ENCODE data around the gene SESN1. TPM values are rescaled to one million over a fixed set of nuclear protein-coding genes. Genes with fewer than 3 reads are reported as not detected.

Gene SESN1
- total and polyA plus RNA-seq, 2 donors (not counting 1 experiment from before 2014, with no cell fraction given), result 16.2 to 28.6 TPM

DNA sequence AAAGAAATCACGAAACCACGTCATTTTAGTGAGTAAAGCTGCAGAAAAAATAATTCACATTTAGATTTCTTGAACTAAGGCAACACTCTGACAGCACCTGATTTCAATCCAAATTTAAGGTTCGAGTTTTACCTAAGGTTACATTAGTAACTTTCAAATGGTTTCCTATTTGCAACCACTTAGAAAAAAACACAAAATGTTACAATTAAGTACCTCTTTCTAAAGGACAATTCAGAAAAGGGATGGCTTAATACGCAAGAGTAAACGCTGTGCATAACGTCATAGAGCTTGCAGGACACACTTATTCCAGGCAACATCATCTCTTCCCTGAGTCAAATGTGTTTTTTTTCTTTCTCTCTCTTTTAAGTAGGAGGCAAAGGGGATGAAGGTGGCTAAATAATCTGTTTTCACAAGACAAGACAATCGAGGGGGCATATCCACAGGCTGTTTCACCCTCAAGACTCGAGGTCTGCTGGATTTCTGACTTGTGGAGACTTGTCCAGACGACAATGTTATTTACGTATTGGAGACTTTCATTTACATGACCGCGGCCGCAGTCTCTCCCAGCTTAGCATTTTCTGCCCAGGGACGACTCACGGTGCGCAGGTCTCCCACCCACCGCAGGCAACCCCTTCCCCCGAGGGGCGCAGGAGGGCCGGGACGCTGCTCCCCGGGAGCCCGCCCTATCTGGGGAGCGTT is 86.0 kb downstream of the SESN1 start:
- Mint-ChIP-seq H3K4me1 (peaks cover 61% of the 10 kb centered on the region), H3K27me3 (no peaks in the 10 kb centered on the region), H3K9me3 (ENCODE audit: insufficient read depth) (no peaks in the 10 kb centered on the region), H3K4me3 (peak overlapping the region; percentile 98), H3K27ac (peak overlapping the region; percentile 92)
- peak; percentile 53 for DNase-seq
- peak overlapping the region; percentile 85 for H3K9ac ChIP-seq (ENCODE audit: low read length)
- peak overlapping the region; percentile 73 for H2AFZ ChIP-seq (ENCODE audit: insufficient read depth, low read depth, low read length, poor library complexity, severe bottlenecking)
- H3K79me2 ChIP-seq (ENCODE audit: control insufficient read depth, insufficient read depth, low read length), result peaks cover 32% of the 10 kb centered on the region
- TF ChIP-seq CTCF (IDR thresholded peaks at IDR 0.05) (no peak), EZH2 (IDR thresholded peaks at IDR 0.05; ENCODE audit: borderline replicate concordance, insufficient read depth, low read depth, low read length, poor library complexity, severe bottlenecking) (no peak)
- H3K4me1 ChIP-seq (ENCODE audit: control insufficient read depth in 2 of 2, insufficient read depth in 2 of 2, low read length in 2 of 2), result peaks cover 31 to 47% of the 10 kb centered on the region in 2 donors
- WGBS (ENCODE audit: insufficient coverage), result under 1% methylated on average over 20 of the region's 24 CpGs
- intact Hi-C loops (cut with micrococcal nuclease), result loop anchor here (1.0 to 5.0 kb wide), 6 partner anchors 64 to 751 kb away; partner anchors contain the start of genes ARMC2, CD164 and CEP57L1
- ATAC-seq (ENCODE audit: low read depth), result peak; percentile 4
- POLR2A ChIA-PET, result no interaction called here
- CTCF ChIA-PET, result interaction anchor here (1.2 kb wide), 1 partner anchor 65 kb away, joined by 3 read pairs; no protein-coding TSS in a partner anchor
- H3K4me3 ChIP-seq (ENCODE audit: control extremely low read depth in 1 of 5, extremely low read depth in 1 of 5, insufficient read depth in 1 of 5, low read depth in 2 of 5, low read length in 4 of 5), result peak overlapping the region; percentile 76 to 97 (median 89)
- H3K36me3 ChIP-seq (replicated peaks in 1 of 2; ENCODE audit: control extremely low read depth in 1 of 2, control insufficient read depth in 1 of 2, extremely low read depth in 1 of 2, insufficient read depth in 2 of 2, low read length in 1 of 2), result no peaks in the 10 kb centered on the region
- no peaks in the 10 kb centered on the region for H3K27me3 ChIP-seq (replicated peaks in 1 of 4; ENCODE audit: control extremely low read depth in 1 of 4, control insufficient read depth in 3 of 4, insufficient read depth in 4 of 4, low read length in 3 of 4)
- no peaks in the 10 kb centered on the region for H3K9me3 ChIP-seq (ENCODE audit: control extremely low read depth in 1 of 3, control insufficient read depth in 2 of 3, insufficient read depth in 1 of 3, low read length in 2 of 3)
- H4K20me1 ChIP-seq (ENCODE audit: control insufficient read depth, insufficient read depth, low read length, poor library complexity, severe bottlenecking), result peaks cover 11% of the 10 kb centered on the region
- peak overlapping the region; percentile 51 to 74 for H3K27ac ChIP-seq (ENCODE audit: low read length in 2 of 2)
- peak overlapping the region; percentile 80 for H3K4me2 ChIP-seq (replicated peaks; ENCODE audit: low read depth, low read length, poor library complexity, severe bottlenecking)

GRCh38 chr6:109008054-109008453 is 86.6 kb downstream of the SESN1 start:
- H3K4me1 Mint-ChIP-seq, result peaks cover 59% of the 10 kb centered on the region
- WGBS (ENCODE audit: insufficient coverage), result no CpG with 5 or more reads among the region's 4 CpGs

More at GRCh38 chr6:109008054-109008453, 86.6 kb downstream of the SESN1 start:
- TF ChIP-seq EZH2 (IDR thresholded peaks at IDR 0.05; ENCODE audit: borderline replicate concordance, insufficient read depth, low read depth, low read length, poor library complexity, severe bottlenecking) (no peak), CTCF (IDR thresholded peaks at IDR 0.05) (no peak)
- Histone ChIP-seq H3K9ac (ENCODE audit: low read length) (peak overlapping the region; percentile 85), H3K36me3 (replicated peaks in 1 of 2; ENCODE audit: control extremely low read depth in 1 of 2, control insufficient read depth in 1 of 2, extremely low read depth in 1 of 2, insufficient read depth in 2 of 2, low read length in 1 of 2) (no peaks in the 10 kb centered on the region), H3K4me1 (ENCODE audit: control insufficient read depth in 2 of 2, insufficient read depth in 2 of 2, low read length in 2 of 2) (peaks cover 27 to 43% of the 10 kb centered on the region in 2 donors), H3K4me3 (ENCODE audit: control extremely low read depth in 1 of 5, extremely low read depth in 1 of 5, insufficient read depth in 1 of 5, low read depth in 2 of 5, low read length in 4 of 5) (peak overlapping the region; percentile 33 to 97 (median 85)), H4K20me1 (ENCODE audit: control insufficient read depth, insufficient read depth, low read length, poor library complexity, severe bottlenecking) (peaks cover 11% of the 10 kb centered on the region), H3K4me2 (replicated peaks; ENCODE audit: low read depth, low read length, poor library complexity, severe bottlenecking) (peak overlapping the region; percentile 80), H2AFZ (ENCODE audit: insufficient read depth, low read depth, low read length, poor library complexity, severe bottlenecking) (peak overlapping the region; percentile 73), H3K79me2 (ENCODE audit: control insufficient read depth, insufficient read depth, low read length) (peaks cover 34% of the 10 kb centered on the region), H3K27me3 (replicated peaks in 1 of 4; ENCODE audit: control extremely low read depth in 1 of 4, control insufficient read depth in 3 of 4, insufficient read depth in 4 of 4, low read length in 3 of 4) (no peaks in the 10 kb centered on the region), H3K9me3 (ENCODE audit: control extremely low read depth in 1 of 3, control insufficient read depth in 2 of 3, insufficient read depth in 1 of 3, low read length in 2 of 3) (no peaks in the 10 kb centered on the region), H3K27ac (ENCODE audit: low read length in 2 of 2) (peak overlapping the region in 1 of 2 donors; percentile 40)
- H3K9me3 Mint-ChIP-seq (ENCODE audit: insufficient read depth), result no peaks in the 10 kb centered on the region
- H3K27me3 Mint-ChIP-seq, result no peaks in the 10 kb centered on the region
- H3K4me3 Mint-ChIP-seq, result peak overlapping the region; percentile 98
- CTCF ChIA-PET, result no interaction called here
- intact Hi-C loops (cut with micrococcal nuclease), result loop anchor here (2.0 to 5.0 kb wide), 4 partner anchors 64 to 751 kb away; partner anchors contain the start of gene CD164
- no peak for ATAC-seq (ENCODE audit: low read depth)
- H3K27ac Mint-ChIP-seq, result peak overlapping the region; percentile 18
- POLR2A ChIA-PET, result interaction anchor here (0.6 kb wide), 1 partner anchor 87 kb away, joined by 3 read pairs; the partner anchor contains the start of genes CEP57L1 and SESN1
- DNase-seq, result no peak
